Esophagus squamous epithelium (tissue), 4 donors: ENCODE data around the gene TBCK.

Experiments
- CTCF ChIP-seq, 6 experiments: fragments of 450-650 bp in 4 of 6; fragments of 200-600 bp in 2 of 6; sonication (generic) in 2 of 6; IDR thresholded peaks; one replicate each; pipeline ENCODE4 v1.5.1; 2016 to 2019; ENCODE audit warnings: antibody characterized with exemption in 6 of 6, mild to moderate bottlenecking in 4 of 6, moderate library complexity in 4 of 6
- POLR2A ChIP-seq, 4 donors: fragments of 450-650 bp; IDR thresholded peaks; one replicate each; pipeline ENCODE4 v1.6.1; 2017; ENCODE audit warnings: antibody characterized with exemption in 4 of 4, mild to moderate bottlenecking in 4 of 4, moderate library complexity in 3 of 4

GRCh38 chr4:106046083-106046482 lies 269.9 kb downstream of the TBCK start:
- TF ChIP-seq CTCF (IDR thresholded peaks at IDR 0.05) = no peak
- no peak for TF ChIP-seq POLR2A (IDR thresholded peaks at IDR 0.05)
